Activated CD8-positive, alpha-beta memory T cell treated with anti-CD3 and anti-CD28 coated beads for 24 hours (primary cell): Measurements from ENCODE around the gene CMIP.

Experiments
- DNase-seq: peaks from one replicate; pipeline ENCODE4 v3.0.0-alpha.2; 2020

The CMIP gene

DNA sequence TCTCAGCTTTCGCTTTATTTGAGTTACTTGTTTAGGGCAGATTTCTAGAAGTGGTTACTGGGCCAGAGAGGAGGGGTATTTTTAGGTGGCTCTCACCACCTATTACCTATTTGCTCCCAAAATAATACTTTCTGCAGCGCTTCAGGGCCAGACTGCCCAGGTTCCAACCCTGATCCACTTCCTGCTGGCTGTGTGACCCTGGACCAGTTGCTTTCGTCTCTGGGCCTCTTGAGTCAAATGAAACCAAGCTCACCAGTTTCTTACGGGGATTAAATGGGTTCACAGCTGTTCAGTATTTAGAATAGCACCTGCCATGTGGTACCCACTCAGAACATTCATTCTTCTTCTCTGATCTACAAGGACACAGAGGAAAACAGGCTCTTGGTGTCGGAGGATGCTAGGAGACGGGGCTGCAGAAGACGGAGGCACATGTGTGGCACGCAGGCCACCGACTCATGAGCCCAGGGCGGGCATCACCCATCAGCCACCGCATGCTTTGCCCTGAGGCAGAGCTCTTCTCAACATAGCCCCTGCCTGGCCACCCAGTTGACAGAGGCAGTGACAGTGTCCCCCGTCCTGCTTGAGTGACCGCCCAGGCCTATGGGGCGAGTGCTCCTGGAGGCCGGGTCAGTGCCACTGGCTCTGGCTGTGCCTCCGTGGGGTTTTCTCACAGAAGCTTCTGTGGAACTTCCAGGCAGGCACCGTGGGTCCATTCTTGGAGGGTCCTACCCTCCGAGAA is 185.5 kb downstream of the CMIP start:
- DNase-seq: no peak

DNA sequence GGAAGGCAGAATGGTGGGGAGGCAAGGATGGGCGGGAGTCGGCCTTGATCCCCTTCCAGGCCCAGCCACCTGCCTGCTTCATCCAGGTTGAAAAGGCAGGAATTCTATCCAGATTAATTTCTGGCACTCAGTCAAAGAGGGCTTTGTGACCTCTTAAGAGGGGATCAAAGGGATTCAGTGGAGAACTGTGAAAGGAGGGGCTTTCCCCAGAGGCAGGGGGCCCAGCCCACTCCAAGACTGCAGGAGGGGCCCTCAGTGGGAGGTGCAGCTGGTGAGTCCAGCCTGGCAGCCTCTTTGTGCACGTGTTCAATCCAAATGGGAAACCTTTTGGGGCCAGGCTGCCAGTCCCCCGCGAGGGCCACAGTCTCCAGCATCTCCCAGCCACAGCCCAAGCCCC is 186.0 kb downstream of the CMIP start:
- DNase-seq: no peak

DNA sequence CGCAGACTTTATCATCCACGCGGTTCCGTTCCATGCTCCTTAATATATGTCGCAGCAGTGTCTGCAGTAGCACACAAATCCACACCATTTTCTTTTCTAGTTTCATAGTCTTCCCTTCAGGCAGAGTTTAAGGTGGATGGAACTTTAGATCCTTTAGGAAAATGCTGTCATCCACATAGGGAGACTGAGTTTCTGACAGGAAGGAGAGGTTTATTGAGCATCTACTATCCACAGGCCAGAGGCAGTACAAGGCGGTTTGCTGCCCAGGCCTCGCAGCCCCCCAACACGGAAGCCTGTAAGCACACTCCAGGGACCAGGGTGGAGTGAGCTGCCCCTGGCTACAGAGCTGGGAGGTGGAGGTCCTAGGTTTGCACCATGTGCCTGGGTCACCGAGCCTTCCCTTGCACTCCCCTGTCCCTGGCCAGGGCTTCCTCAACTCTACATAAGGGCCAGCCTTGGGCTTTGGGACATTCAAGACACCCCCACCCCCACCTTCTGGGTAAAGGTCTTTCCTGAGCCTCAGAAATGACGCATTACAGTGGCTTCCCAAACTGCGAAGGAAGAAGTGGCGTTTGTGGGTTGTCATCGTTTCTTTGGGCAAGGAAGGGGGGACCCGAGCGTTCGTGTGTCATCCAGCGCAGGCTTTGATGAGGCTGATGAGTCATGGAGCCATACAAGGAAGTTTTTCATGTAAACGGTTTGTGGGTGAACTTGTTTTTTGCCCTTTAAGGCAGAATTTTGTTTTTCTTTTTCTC is 188.0 kb downstream of the CMIP start:
- peak; percentile 84 for DNase-seq

- peak; percentile 73 for DNase-seq
These were observed 188.6 kb downstream of the CMIP start for GRCh38 chr16:81633147-81633619.

- no peak for DNase-seq
These were observed 189.2 kb downstream of the CMIP start for GRCh38 chr16:81633680-81634379.

GRCh38 chr16:81634380-81635062 is 189.9 kb downstream of the CMIP start:
- no peak for DNase-seq

GRCh38 chr16:81635063-81635937 is 190.7 kb downstream of the CMIP start:
- no peak for DNase-seq

- no peak for DNase-seq
These were observed 191.8 kb downstream of the CMIP start for GRCh38 chr16:81636298-81636993.

GRCh38 chr16:81637336-81638235 is 193.0 kb downstream of the CMIP start:
- no peak for DNase-seq

- no peak for DNase-seq
These were observed 193.8 kb downstream of the CMIP start for GRCh38 chr16:81638286-81638945.

- DNase-seq: no peak
These were observed 194.7 kb downstream of the CMIP start for GRCh38 chr16:81639348-81639747.

GRCh38 chr16:81639931-81640680 is 195.5 kb downstream of the CMIP start:
- DNase-seq: no peak

DNA sequence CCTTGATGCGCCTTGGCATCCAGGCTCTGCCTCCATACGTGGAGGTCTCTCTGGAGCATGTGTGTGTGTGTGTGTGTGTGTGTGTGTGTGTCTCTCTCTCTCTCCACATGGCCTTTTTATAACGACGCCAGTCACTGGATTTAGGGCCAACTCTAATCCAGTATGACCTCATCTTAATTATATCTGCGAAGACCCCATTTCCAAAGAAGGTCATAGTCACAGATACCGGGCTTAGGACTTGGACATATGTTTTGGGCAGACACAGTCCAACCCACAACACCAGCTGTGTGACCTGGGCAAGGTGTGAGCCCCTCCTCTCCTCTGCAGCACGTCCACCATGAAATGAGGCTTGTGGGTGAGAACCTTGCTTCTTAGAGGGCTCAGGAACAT is 196.1 kb downstream of the CMIP start:
- no peak for DNase-seq

DNA sequence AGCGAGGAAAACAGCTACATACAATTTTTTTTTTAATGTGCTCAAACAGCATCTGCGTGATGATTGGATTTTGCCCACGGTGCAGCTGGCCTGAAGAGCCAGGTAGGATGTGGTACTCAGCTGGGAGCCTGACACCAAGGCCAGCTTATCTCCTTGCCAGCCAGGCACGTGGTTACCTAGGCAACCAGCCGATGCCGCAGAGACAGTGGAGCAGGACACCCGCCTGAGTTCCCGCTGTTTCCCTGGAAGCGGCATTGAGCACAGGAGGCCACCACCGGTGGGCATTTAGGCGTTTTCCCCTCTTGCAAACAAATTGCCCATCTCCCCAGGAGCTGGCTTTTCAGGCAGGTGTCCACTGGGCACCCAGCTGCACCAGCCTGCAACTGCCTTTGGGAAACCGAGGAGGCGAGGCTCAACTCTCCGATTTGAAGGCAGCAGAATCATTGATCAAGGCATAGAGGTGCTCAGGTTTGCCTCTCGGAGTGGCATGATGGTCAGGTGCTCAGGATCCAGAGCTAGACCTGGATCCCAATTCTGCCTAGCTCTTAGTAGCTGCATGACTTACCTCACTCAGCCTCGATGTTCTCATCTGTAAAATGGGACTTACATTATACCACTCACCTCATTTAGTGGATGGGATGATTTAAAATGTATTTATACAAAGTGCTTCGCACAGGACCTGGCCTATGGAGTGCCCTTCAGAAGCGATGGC is 196.9 kb downstream of the CMIP start:
- DNase-seq: no peak

GRCh38 chr16:81642107-81642436 is 197.5 kb downstream of the CMIP start:
- DNase-seq: no peak

DNA sequence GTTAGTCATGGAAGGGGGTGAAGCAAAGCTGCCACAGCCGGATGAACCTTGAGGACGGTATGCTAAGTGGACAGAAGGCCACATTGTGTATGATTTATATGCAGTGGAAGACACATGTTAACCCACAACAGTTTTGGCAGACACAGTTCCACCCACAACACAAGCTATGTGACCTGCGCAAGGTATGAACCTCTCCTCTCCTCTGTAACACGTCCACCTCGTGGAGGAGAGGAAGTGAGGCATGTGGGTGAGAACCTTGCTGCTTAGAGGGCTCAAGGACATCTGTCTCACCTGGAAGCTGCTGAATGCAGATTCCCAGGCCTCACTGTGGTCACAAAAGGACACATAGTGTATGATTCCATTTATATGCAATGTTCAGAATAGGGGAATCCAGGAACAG is 198.3 kb downstream of the CMIP start:
- DNase-seq: no peak

- no peak for DNase-seq
These were observed 200.7 kb downstream of the CMIP start for GRCh38 chr16:81645266-81645694.

GRCh38 chr16:81645925-81646324 is 201.3 kb downstream of the CMIP start:
- DNase-seq: no peak
